GM23248 (cell line): ENCODE data around the gene SBNO2. TPM values are rescaled to one million over a fixed set of nuclear protein-coding genes. Genes with fewer than 3 reads are reported as not detected.

Experiments used
- DNase-seq: peaks from one replicate; pipeline ENCODE4 v3.0.0-alpha.2; 2015
- H2AFZ ChIP-seq: fragments of 200-600 bp; sonication (generic); 2 replicates; pipeline ENCODE4 v1.6.1; 2016; ENCODE audit warnings: antibody characterized with exemption
- H3F3A ChIP-seq: fragments of 200-600 bp; sonication (generic); 2 replicates; pipeline ENCODE4 v1.6.1; 2016; ENCODE audit warnings: mild to moderate bottlenecking, antibody characterized with exemption, mixed run types; ENCODE audit not compliant: insufficient read depth
- H3K27ac ChIP-seq: fragments of 200-600 bp; sonication (generic); 2 replicates; pipeline ENCODE4 v1.5.1; 2016; ENCODE audit warnings: mild to moderate bottlenecking
- H3K27me3 ChIP-seq: fragments of 200-600 bp; sonication (generic); replicated peaks from 2 replicates; pipeline ENCODE4 v1.6.1; 2016; ENCODE audit warnings: mild to moderate bottlenecking; ENCODE audit not compliant: insufficient read depth
- H3K36me3 ChIP-seq: fragments of 200-600 bp; sonication (generic); 2 replicates; pipeline ENCODE4 v1.6.1; 2016; ENCODE audit warnings: low read depth, mild to moderate bottlenecking
- H3K4me1 ChIP-seq: fragments of 200-600 bp; sonication (generic); 2 replicates; pipeline ENCODE4 v1.6.1; 2016; ENCODE audit warnings: mild to moderate bottlenecking; ENCODE audit not compliant: insufficient read depth
- H3K4me2 ChIP-seq: fragments of 200-600 bp; sonication (generic); one replicate; pipeline ENCODE4 v1.6.1; 2016; ENCODE audit warnings: mild to moderate bottlenecking; ENCODE audit not compliant: unreplicated experiment
- H3K4me3 ChIP-seq: fragments of 200-600 bp; sonication (generic); 2 replicates; pipeline ENCODE4 v1.5.1; 2016; ENCODE audit warnings: mild to moderate bottlenecking
- H3K79me2 ChIP-seq: fragments of 200-600 bp; sonication (generic); 2 replicates; pipeline ENCODE4 v1.6.1; 2016; ENCODE audit warnings: mild to moderate bottlenecking; ENCODE audit not compliant: insufficient read depth
- H3K9ac ChIP-seq: fragments of 200-600 bp; sonication (generic); 2 replicates; pipeline ENCODE4 v1.6.1; 2016; ENCODE audit warnings: mild to moderate bottlenecking
- H3K9me2 ChIP-seq: fragments of 200-600 bp; sonication (generic); 2 replicates; pipeline ENCODE4 v1.6.1; 2016; ENCODE audit warnings: mixed run types, mild to moderate bottlenecking, moderate library complexity; ENCODE audit not compliant: insufficient read depth
- H3K9me3 ChIP-seq: fragments of 200-600 bp; sonication (generic); one replicate; pipeline ENCODE4 v1.6.1; 2017; ENCODE audit warnings: low read depth
- H4K20me1 ChIP-seq: fragments of 200-600 bp; sonication (generic); 2 replicates; pipeline ENCODE4 v1.6.0; 2016; ENCODE audit not compliant: insufficient read depth
- EZH2 ChIP-seq: fragments of 200-600 bp; sonication (generic); IDR thresholded peaks from 2 replicates; pipeline ENCODE4 v1.6.1; 2018; ENCODE audit warnings: antibody characterized with exemption, mild to moderate bottlenecking; ENCODE audit not compliant: insufficient read depth, poor library complexity, severe bottlenecking
- EZH2phosphoT487 ChIP-seq: fragments of 200-600 bp; sonication (generic); IDR thresholded peaks from 2 replicates; pipeline ENCODE4 v1.6.1; 2018; ENCODE audit warnings: antibody characterized with exemption, moderate library complexity, mild to moderate bottlenecking, low read depth; ENCODE audit not compliant: insufficient read depth
- WGBS, 2 experiments: methylation state at CpG; one replicate each; pipeline ENCODE4 v1.1.6; 2015 to 2017; ENCODE audit warnings: low lambda C conversion rate in 2 of 2, low coverage in 1 of 2; ENCODE audit errors: missing lambda C conversion rate in 2 of 2; 5-methylcytosine and 5-hydroxymethylcytosine counted together
- in situ Hi-C: fragments of 300-500 bp; cut with MboI; formaldehyde crosslinking; loops from 2 replicates; pipeline ENCODE4 v1.15.0; 2020
- polyA plus RNA-seq: library from polyadenylated mRNA; unstranded; fragments of >200 nt; fragmentation: Nextera tagmentation; extraction: Ambion mirVana; gene quantifications from 2 replicates; pipeline ENCODE4 v1.2.1, GENCODE V29; 2016
- total RNA-seq: library from RNA; depleted of rRNA; stranded (reverse); fragments of >200 nt; shearing (Covaris generic); gene quantifications from 2 replicates; pipeline ENCODE4 v1.2.3, GENCODE V29; 2014

The SBNO2 gene
- total and polyA plus RNA-seq, 2 experiments from 2014 or later, result 7.5 to 70.4 TPM

GRCh38 chr19:1135454-1135853 lies 38.6 kb downstream of the SBNO2 start:
- Histone ChIP-seq H3K36me3 (no peaks in the 10 kb centered on the region), H3K27ac (no peak overlapping the region), H3K4me3 (no peak overlapping the region), H3K9me3 (no peaks in the 10 kb centered on the region), H3F3A (0 out of 2 replicates have a peak, but pooled peaks cover 4% of the 10 kb centered on the region), H3K9ac (no peak overlapping the region), H2AFZ (no peak overlapping the region), H3K27me3 (no peaks in the 10 kb centered on the region), H4K20me1 (no peaks in the 10 kb centered on the region), H3K4me2 (no peak overlapping the region), H3K4me1 (0 out of 2 replicates have a peak, but pooled peaks cover 6% of the 10 kb centered on the region), H3K79me2 (peaks cover 60% of the 10 kb centered on the region), H3K9me2 (no peaks in the 10 kb centered on the region)
- 85 to 87% methylated on average over 16 to 17 of the region's 17 CpGs for WGBS, 2 experiments
- DNase-seq, result no peak
- in situ Hi-C loops, result no loop called here
- TF ChIP-seq EZH2 (no peak), EZH2phosphoT487 (no peak)

- no peaks in the 10 kb centered on the region for H3K36me3 ChIP-seq
- 96 to 100% methylated on average over 11 of the region's 11 CpGs for WGBS, 2 experiments
- H4K20me1 ChIP-seq, result no peaks in the 10 kb centered on the region
- H3K4me3 ChIP-seq, result no peak overlapping the region
- H3K9me2 ChIP-seq, result no peaks in the 10 kb centered on the region
- TF ChIP-seq EZH2phosphoT487 (no peak), EZH2 (no peak)
- no peaks in the 10 kb centered on the region for H3K27me3 ChIP-seq
- peaks cover 70% of the 10 kb centered on the region for H3K79me2 ChIP-seq
- in situ Hi-C loops, result no loop called here
- H2AFZ ChIP-seq, result no peak overlapping the region
- no peak overlapping the region for H3K4me2 ChIP-seq
- H3F3A ChIP-seq, result peaks cover 8% of the 10 kb centered on the region; the same call in 1 of the 2 replicates
- no peaks in the 10 kb centered on the region for H3K9me3 ChIP-seq
- no peak overlapping the region for H3K27ac ChIP-seq
- H3K4me1 ChIP-seq, result peaks cover 12% of the 10 kb centered on the region; the same call in 1 of the 2 replicates
- no peak overlapping the region for H3K9ac ChIP-seq
- no peak for DNase-seq
These were observed 39.6 kb downstream of the SBNO2 start for GRCh38 chr19:1134431-1134830.

GRCh38 chr19:1133471-1133929 lies 40.6 kb downstream of the SBNO2 start:
- Histone ChIP-seq H3K79me2 (peaks cover 79% of the 10 kb centered on the region), H3K4me3 (no peak overlapping the region), H3K9ac (no peak overlapping the region), H3K4me2 (no peak overlapping the region), H3F3A (peaks cover 8% of the 10 kb centered on the region; the same call in 1 of the 2 replicates), H3K9me3 (no peaks in the 10 kb centered on the region), H3K27ac (no peak overlapping the region), H3K27me3 (no peaks in the 10 kb centered on the region), H3K9me2 (no peaks in the 10 kb centered on the region), H3K36me3 (no peaks in the 10 kb centered on the region), H2AFZ (no peak overlapping the region), H3K4me1 (peaks cover 19% of the 10 kb centered on the region; the same call in 1 of the 2 replicates), H4K20me1 (no peaks in the 10 kb centered on the region)
- 95% methylated on average over 12 to 25 of the region's 25 CpGs for WGBS, 2 experiments
- TF ChIP-seq EZH2 (no peak), EZH2phosphoT487 (no peak)
- in situ Hi-C loops, result no loop called here
- no peak for DNase-seq

- no peaks in the 10 kb centered on the region for H3K9me3 ChIP-seq
- H4K20me1 ChIP-seq, result no peaks in the 10 kb centered on the region
- H3K4me1 ChIP-seq, result peaks cover 19% of the 10 kb centered on the region; the same call in 1 of the 2 replicates
- H3K36me3 ChIP-seq, result no peaks in the 10 kb centered on the region
- H2AFZ ChIP-seq, result no peak overlapping the region
- DNase-seq, result no peak
- no peak for TF ChIP-seq EZH2
- no peak for TF ChIP-seq EZH2phosphoT487
- in situ Hi-C loops, result no loop called here
- no peaks in the 10 kb centered on the region for H3K27me3 ChIP-seq
- peak overlapping the region; percentile 77 for H3K4me2 ChIP-seq
- peaks cover 8% of the 10 kb centered on the region; the same call in 1 of the 2 replicates for H3F3A ChIP-seq
- no peaks in the 10 kb centered on the region for H3K9me2 ChIP-seq
- peak overlapping the region; percentile 84 for H3K4me3 ChIP-seq
- peak overlapping the region; percentile 95 for H3K27ac ChIP-seq
- H3K79me2 ChIP-seq, result peaks cover 87% of the 10 kb centered on the region
- WGBS, 2 experiments, result 64 to 68% methylated on average over 18 to 45 of the region's 48 CpGs
- peak overlapping the region; percentile 96 for H3K9ac ChIP-seq
These were observed 41.3 kb downstream of the SBNO2 start for GRCh38 chr19:1132552-1133383.
